BE2C (cell line): ENCODE measurements around the gene ESYT2.

Source experiments
- DNase-seq: peaks from one replicate; pipeline ENCODE4 v3.0.0-alpha.2; 2020
- H3K27me3 ChIP-seq: fragments of 250-450 bp; sonication (Bioruptor Pico); 2 replicates; pipeline ENCODE4 v1.5.1; 2020; ENCODE audit warnings: mild to moderate bottlenecking
- H3K36me3 ChIP-seq: fragments of 250-450 bp; sonication (Bioruptor Pico); 2 replicates; pipeline ENCODE4 v1.5.1; 2020; ENCODE audit warnings: mild to moderate bottlenecking
- H3K4me1 ChIP-seq: fragments of 250-450 bp; sonication (Bioruptor Pico); 2 replicates; pipeline ENCODE4 v1.5.1; 2020
- H3K4me3 ChIP-seq: 2 replicates; pipeline ENCODE4 v1.5.1; 2011; ENCODE audit warnings: low read depth, low read length
- H3K9me3 ChIP-seq: fragments of 250-450 bp; sonication (Bioruptor Pico); 2 replicates; pipeline ENCODE4 v1.5.1; 2020
- TF ChIP-seq, protein P1 (sequence below): IDR thresholded peaks from 2 replicates; pipeline ENCODE4 v1.5.1; 2012; ENCODE audit warnings: mild to moderate bottlenecking, low read depth, low read length

The ESYT2 gene

DNA sequence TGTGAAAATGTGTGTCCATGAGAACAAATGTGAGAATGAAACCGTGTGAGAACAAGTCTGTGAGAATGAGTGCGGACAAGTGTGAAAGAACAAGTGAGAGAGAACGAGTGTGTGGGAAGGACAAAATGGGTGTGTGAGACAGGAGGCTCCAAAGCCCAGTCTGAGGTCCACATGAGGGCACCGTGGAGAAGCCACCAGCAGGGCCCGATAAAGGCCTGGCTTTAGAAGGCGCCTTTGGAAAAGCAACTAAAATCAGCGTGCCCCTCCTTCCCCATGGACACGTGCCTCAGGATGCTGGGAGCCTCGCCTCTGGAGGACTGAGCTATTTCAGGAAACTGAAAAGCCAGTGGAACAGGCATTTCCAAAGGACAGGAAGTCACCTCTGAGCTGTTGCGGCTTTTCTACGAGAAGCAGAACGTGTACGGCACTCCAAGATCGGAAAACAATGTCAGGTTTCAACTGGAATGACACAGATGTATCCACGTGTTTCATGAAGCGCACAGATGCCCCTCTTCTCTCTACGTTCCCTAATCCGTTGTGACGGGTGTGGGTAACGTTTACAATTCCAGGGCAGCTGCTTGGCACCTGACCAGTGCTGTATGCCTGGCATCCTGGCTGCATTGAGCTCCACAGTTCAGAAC is 46.4 kb downstream of the ESYT2 start:
- H3K36me3 ChIP-seq, result peaks cover 5% of the 10 kb centered on the region; the same call in 1 of the 2 replicates
- no peak for DNase-seq
- TF ChIP-seq, protein P1, sequence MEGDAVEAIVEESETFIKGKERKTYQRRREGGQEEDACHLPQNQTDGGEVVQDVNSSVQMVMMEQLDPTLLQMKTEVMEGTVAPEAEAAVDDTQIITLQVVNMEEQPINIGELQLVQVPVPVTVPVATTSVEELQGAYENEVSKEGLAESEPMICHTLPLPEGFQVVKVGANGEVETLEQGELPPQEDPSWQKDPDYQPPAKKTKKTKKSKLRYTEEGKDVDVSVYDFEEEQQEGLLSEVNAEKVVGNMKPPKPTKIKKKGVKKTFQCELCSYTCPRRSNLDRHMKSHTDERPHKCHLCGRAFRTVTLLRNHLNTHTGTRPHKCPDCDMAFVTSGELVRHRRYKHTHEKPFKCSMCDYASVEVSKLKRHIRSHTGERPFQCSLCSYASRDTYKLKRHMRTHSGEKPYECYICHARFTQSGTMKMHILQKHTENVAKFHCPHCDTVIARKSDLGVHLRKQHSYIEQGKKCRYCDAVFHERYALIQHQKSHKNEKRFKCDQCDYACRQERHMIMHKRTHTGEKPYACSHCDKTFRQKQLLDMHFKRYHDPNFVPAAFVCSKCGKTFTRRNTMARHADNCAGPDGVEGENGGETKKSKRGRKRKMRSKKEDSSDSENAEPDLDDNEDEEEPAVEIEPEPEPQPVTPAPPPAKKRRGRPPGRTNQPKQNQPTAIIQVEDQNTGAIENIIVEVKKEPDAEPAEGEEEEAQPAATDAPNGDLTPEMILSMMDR, result peak; percentile 18; the same call in 1 of the 2 replicates
- no peaks in the 10 kb centered on the region for H3K27me3 ChIP-seq
- no peaks in the 10 kb centered on the region for H3K4me1 ChIP-seq
- no peaks in the 10 kb centered on the region for H3K9me3 ChIP-seq
- H3K4me3 ChIP-seq, result no peak overlapping the region

DNA sequence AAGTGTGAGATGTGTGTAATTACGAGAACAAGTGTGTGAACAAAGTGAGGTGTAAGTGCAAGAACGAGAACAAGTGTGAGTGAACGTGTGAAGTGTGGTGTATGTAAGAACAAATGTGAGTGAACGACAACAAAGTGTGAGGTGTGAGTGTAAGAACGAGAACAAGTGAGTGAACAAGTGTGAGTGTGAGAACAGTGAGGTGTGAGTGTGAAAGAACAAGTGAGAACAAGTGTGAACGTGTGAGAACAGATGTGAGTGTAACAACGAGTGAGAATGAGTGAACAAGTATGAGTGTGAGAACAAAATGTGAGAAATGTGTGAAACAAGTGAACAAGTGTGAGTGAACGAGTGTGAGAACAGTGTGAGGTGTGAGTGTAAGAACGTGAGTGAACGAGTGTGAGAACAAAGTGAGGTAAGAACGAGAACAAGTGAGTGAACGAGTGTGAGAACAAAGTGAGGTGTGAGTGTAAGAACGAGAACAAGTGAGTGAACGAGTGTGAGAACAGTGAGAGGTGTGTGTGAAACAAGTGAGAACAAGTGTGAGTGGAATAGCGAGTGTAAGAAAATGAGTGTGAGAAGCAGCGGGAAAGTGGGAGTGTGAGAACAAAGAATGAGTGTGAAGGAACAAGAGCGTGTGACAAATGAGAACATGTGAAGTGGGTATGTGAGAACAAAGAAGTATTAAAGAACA is 47.2 kb downstream of the ESYT2 start:
- peaks cover 5% of the 10 kb centered on the region; the same call in 1 of the 2 replicates for H3K36me3 ChIP-seq
- H3K4me3 ChIP-seq, result no peak overlapping the region
- H3K9me3 ChIP-seq, result no peaks in the 10 kb centered on the region
- no peaks in the 10 kb centered on the region for H3K27me3 ChIP-seq
- H3K4me1 ChIP-seq, result no peaks in the 10 kb centered on the region
- TF ChIP-seq, protein P1, result no peak
- DNase-seq, result no peak

DNA sequence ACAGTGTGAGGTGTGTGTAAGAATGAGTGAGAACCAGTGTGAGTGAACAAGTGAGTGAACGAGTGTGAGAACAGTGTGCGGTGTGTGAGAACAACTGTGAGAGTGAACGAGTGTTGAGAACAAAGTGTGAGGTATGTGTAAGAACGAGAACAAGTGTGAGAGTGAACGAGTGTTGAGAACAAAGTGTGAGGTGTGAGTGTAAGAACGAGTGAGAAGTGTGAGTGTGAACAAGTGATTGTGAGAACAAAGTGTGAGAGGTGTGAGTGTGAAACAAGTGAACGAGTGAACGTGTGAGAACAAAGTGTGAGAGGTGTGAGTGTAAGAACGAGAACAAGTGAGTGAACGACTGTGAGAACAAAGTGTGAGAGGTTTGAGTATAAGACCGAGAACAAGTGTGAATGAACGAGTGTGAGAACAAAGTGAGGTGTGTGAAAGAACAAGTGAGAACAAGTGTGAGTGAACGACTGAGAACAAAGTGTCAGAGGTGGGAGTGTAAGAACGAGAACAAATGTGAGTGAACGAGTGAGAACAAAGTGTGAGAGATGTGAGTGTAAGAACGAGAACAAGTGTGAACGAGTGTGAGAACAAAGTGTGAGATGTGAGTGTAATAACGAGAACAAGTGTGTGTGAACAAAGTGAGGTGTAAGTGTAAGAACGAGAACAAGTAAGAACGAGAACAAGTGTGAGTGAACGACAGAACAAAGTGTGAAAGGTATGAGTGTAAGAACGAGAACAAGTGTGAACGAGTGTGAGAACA is 47.9 kb downstream of the ESYT2 start:
- DNase-seq, result no peak
- H3K9me3 ChIP-seq, result no peaks in the 10 kb centered on the region
- H3K4me1 ChIP-seq, result no peaks in the 10 kb centered on the region
- TF ChIP-seq, protein P1, result no peak
- H3K4me3 ChIP-seq, result no peak overlapping the region
- H3K36me3 ChIP-seq, result peaks cover 5% of the 10 kb centered on the region; the same call in 1 of the 2 replicates
- H3K27me3 ChIP-seq, result no peaks in the 10 kb centered on the region

DNA sequence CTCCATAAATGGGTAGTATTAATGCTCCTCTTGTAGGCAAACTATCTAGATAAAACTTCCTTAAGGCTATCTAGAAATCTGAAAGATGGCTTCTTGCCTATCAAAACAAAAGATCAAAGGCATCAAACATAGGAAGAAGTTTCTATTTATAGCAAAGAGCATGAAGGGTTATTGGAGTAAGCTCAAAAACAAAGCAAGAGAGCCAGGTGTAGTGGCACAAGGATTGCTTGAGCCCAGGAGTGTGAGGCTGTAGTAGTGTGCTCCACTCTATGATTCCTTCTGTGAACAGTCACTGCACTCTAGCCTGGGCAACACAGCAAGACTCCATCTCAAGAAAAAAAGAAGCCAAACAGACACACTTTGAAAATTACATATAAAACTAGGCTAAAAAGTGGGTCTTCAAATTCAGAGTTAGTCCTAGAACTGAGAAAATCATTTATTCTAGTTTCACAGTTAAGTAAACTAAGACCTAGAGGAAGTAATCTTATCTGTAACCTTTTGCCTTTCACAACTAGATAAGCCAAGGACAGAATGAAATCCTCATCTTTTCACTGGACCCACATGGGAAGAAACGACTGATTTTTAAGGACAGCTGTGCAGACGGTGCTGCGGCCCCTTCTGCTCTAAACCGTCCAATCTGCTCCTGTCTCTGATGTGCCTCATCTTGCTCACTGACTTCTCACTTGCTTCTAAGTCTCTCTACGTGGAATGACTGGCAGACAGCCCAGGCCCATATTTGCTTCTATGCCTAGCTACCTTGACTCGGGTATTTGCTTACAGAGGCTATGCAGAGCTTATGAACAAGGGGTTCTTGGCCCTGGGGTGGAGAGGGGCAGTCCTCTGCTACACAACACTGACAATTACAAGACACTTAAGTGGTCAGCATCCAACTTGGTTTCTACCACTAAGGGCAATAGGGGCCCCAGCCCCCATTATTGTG is 50.0 kb downstream of the ESYT2 start:
- H3K4me1 ChIP-seq, result no peaks in the 10 kb centered on the region
- H3K36me3 ChIP-seq, result peaks cover 5% of the 10 kb centered on the region; the same call in 1 of the 2 replicates
- H3K27me3 ChIP-seq, result no peaks in the 10 kb centered on the region
- H3K4me3 ChIP-seq, result no peak overlapping the region
- TF ChIP-seq, protein P1, result no peak
- no peaks in the 10 kb centered on the region for H3K9me3 ChIP-seq
- DNase-seq, result no peak

DNA sequence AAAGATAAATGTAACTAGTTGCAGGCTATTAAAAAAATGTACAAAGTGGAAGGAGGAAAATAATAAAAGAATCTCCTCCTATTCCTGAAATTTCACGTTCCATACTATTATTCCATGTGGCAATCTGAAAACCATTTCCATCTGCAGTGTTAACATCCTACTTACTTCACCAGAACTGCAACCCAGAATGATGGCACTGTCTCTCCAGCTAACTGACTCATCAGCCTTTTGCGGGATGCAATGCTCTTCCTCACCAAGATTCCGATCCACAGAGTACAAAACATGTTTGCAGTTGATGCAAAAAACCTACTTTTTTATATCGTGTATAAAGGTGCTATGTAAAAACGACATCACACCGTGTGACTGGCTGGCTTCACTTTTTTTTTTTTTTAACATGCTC is 50.8 kb downstream of the ESYT2 start:
- no peak for DNase-seq

More for the DNA sequence above, 50.8 kb downstream of the ESYT2 start:
- Histone ChIP-seq H3K9me3 (no peaks in the 10 kb centered on the region), H3K4me1 (no peaks in the 10 kb centered on the region), H3K27me3 (no peaks in the 10 kb centered on the region), H3K4me3 (no peak overlapping the region), H3K36me3 (peaks cover 5% of the 10 kb centered on the region; the same call in 1 of the 2 replicates)
- TF ChIP-seq, protein P1, result no peak
